BE2C (cell line): ENCODE results near the gene GPR33.
"Not testable (repeated sequence)": the region's sequence is repeated elsewhere in the genome, so short reads cannot be mapped to it uniquely, and the experiment has no call there.

ENCODE experiments used
- DNase-seq: peaks from one replicate; pipeline ENCODE4 v3.0.0-alpha.2; 2020
- H3K27me3 ChIP-seq: fragments of 250-450 bp; sonication (Bioruptor Pico); 2 replicates; pipeline ENCODE4 v1.5.1; 2020; ENCODE audit warnings: mild to moderate bottlenecking
- H3K36me3 ChIP-seq: fragments of 250-450 bp; sonication (Bioruptor Pico); 2 replicates; pipeline ENCODE4 v1.5.1; 2020; ENCODE audit warnings: mild to moderate bottlenecking
- H3K4me1 ChIP-seq: fragments of 250-450 bp; sonication (Bioruptor Pico); 2 replicates; pipeline ENCODE4 v1.5.1; 2020
- H3K4me3 ChIP-seq: 2 replicates; pipeline ENCODE4 v1.5.1; 2011; ENCODE audit warnings: low read depth, low read length
- H3K9me3 ChIP-seq: fragments of 250-450 bp; sonication (Bioruptor Pico); 2 replicates; pipeline ENCODE4 v1.5.1; 2020
- TF ChIP-seq, protein P1 (sequence below): IDR thresholded peaks from 2 replicates; pipeline ENCODE4 v1.5.1; 2012; ENCODE audit warnings: mild to moderate bottlenecking, low read depth, low read length

The GPR33 gene

DNA sequence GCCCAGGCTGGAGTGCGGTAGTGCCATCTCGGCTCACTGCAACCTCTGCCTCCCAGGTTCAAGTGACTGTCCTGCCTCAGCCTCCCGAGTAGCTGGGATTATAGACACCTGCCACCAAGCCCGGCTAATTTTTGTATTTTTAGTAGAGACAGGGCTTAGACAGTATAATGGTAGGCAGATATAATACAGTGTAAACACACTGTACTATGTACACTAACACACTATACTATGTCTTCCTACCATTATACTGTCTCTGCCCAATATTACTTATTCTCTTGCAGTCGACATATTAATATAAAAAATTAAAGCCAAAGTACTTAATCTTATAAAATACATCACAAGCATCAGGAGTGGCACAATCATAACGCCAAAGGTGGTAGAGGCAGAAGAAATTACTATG lies 45.6 kb downstream of the GPR33 start:
- H3K27me3 ChIP-seq, result no peaks in the 10 kb centered on the region
- no peaks in the 10 kb centered on the region for H3K4me1 ChIP-seq
- DNase-seq, result no peak
- H3K4me3 ChIP-seq, result no peak overlapping the region
- no peaks in the 10 kb centered on the region for H3K36me3 ChIP-seq
- TF ChIP-seq, protein P1, sequence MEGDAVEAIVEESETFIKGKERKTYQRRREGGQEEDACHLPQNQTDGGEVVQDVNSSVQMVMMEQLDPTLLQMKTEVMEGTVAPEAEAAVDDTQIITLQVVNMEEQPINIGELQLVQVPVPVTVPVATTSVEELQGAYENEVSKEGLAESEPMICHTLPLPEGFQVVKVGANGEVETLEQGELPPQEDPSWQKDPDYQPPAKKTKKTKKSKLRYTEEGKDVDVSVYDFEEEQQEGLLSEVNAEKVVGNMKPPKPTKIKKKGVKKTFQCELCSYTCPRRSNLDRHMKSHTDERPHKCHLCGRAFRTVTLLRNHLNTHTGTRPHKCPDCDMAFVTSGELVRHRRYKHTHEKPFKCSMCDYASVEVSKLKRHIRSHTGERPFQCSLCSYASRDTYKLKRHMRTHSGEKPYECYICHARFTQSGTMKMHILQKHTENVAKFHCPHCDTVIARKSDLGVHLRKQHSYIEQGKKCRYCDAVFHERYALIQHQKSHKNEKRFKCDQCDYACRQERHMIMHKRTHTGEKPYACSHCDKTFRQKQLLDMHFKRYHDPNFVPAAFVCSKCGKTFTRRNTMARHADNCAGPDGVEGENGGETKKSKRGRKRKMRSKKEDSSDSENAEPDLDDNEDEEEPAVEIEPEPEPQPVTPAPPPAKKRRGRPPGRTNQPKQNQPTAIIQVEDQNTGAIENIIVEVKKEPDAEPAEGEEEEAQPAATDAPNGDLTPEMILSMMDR, result no peak
- H3K9me3 ChIP-seq, result no peaks in the 10 kb centered on the region

DNA sequence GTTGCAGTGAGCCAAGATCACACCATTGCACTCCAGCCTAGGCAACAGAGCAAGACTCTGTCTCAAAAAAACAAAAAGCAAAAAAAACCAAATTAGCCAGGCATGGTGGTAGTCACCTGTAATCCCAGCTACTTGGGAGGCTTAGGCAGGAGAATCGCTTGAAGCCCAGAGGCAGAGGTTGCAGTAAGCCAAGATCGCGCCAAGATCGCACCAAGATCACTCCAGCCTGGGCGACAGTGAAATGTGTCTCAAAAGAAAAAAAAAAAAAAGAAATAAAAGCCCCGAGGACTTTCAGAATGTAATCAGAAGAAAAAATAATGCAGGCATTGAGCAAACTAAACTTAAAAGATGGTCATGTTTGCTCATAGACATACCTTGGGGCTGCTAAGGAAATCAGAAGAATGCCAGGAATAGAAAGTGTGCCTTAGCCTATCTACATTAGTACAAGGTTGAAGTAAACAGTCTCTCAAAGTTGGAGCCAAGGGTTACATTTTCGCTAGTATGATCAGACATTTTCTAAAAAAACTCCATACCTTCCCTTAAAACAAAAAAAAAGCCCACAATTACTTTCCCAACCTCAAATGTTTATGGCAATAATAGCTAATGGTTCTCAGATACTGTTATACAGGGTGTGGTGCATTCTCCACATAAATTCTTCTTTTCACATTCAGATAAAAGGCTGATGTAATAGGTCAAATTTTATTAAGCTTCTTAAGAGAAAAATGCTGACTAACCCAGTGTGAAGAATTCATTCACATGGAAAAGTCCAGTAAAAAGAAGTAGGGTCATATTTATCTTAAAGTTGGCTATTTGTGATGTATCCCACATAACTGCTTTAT lies 46.3 kb downstream of the GPR33 start:
- no peak for DNase-seq
- Histone ChIP-seq H3K27me3 (no peaks in the 10 kb centered on the region), H3K9me3 (no peaks in the 10 kb centered on the region), H3K4me1 (no peaks in the 10 kb centered on the region), H3K36me3 (no peaks in the 10 kb centered on the region), H3K4me3 (no peak overlapping the region)
- TF ChIP-seq, protein P1, result no peak

- H3K9me3 ChIP-seq, result no peaks in the 10 kb centered on the region
- no peaks in the 10 kb centered on the region for H3K36me3 ChIP-seq
- no peak overlapping the region for H3K4me3 ChIP-seq
- TF ChIP-seq, protein P1, result no peak
- DNase-seq, result no peak
- no peaks in the 10 kb centered on the region for H3K27me3 ChIP-seq
- H3K4me1 ChIP-seq, result no peaks in the 10 kb centered on the region
These were observed 47.6 kb downstream of the GPR33 start for GRCh38 chr14:31440280-31440679.

DNA sequence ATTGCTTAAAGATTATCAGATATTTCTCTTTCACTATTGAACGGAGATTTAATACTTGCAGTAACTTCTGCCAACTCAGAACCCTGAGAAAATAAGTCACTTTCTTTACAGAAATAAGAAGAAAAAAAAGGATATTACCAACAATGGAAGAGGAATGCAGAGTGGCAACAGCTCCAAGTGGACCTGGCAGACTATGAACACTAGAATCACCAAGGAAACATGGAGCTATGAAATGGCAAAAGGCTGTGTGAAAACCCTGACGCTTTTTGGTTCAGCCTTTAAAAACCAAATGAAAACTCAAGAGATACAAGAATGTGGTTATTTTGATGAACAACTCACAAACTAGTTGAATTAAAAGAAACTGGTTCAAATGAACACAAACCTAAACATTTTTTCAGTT lies 48.3 kb downstream of the GPR33 start:
- Histone ChIP-seq H3K36me3 (no peaks in the 10 kb centered on the region), H3K27me3 (no peaks in the 10 kb centered on the region), H3K4me1 (no peaks in the 10 kb centered on the region), H3K4me3 (no peak overlapping the region), H3K9me3 (no peaks in the 10 kb centered on the region)
- no peak for DNase-seq
- TF ChIP-seq, protein P1, result no peak

DNA sequence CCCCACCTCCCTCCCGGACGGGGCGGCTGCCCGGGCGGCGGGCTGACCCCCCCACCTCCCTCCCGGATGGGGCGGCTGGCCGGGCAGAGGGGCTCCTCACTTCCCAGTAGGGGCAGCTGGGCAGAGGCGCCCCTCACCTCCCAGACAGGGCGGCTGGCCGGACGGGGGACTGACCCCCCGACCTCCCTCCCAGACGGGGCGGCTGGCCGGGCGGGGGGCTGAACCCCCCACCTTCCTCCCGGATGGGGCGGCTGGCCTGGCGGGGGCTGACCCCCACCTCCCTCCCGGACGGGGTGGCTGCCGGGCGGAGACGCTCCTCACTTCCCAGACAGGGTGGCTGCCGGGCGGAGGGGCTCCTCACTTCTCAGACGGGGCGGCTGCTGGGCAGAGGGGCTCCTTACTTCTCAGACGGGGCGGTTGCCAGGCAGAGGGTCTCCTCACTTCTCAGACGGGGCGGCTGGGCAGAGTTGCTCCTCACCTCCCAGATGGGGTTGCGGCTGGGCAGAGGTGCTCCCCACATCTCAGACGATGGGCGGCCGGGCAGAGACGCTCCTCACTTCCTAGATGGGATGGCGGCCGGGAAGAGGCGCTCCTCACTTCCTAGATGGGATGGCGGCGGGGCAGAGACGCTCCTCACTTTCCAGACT lies 50.7 kb downstream of the GPR33 start:
- H3K4me3 ChIP-seq, H3K36me3 ChIP-seq, H3K4me1 ChIP-seq, DNase-seq, H3K9me3 ChIP-seq, H3K27me3 ChIP-seq: not testable (repeated sequence)

DNA sequence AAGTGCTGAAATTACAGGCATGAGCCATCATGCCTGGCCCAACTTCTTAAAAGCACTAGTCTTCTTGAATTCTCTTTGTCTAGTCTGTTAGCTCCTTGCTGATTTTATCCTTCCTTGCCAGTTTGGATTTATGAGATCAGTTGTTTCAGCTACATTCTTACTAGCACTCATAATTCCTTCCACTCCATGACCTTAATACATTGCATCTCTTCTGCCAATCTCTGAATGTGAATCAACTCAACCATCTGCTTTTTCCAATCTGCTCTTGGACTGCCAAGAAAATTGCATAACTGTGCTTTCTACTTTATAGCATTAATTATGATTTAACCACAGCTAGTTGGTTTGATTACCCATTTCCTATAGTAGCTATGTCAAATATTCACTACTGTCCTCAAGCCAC lies 52.6 kb downstream of the GPR33 start:
- H3K36me3 ChIP-seq, result no peaks in the 10 kb centered on the region
- H3K4me3 ChIP-seq, result no peak overlapping the region
- TF ChIP-seq, protein P1, result no peak
- no peaks in the 10 kb centered on the region for H3K9me3 ChIP-seq
- no peaks in the 10 kb centered on the region for H3K27me3 ChIP-seq
- H3K4me1 ChIP-seq, result peaks cover 6% of the 10 kb centered on the region; the same call in 1 of the 2 replicates
- DNase-seq, result no peak
